GM21526 (cell line): ENCODE results near the gene ECSCR.
"Not testable (repeated sequence)": the region's sequence is repeated elsewhere in the genome, so short reads cannot be mapped to it uniquely, and the experiment has no call there.

Experiments
- ATAC-seq: cut with Tn5 transposase; IDR thresholded peaks from one replicate; pipeline ENCODE4 v1.9.1; 2021; ENCODE audit warnings: moderate library complexity; ENCODE audit not compliant: unreplicated experiment, low FRiP score

ECSCR gene

GRCh38 chr5:139414581-139415130, 47.9 kb downstream of the ECSCR start:
- no peak for ATAC-seq

GRCh38 chr5:139413963-139414362, 48.6 kb downstream of the ECSCR start:
- no peak for ATAC-seq

- no peak for ATAC-seq
Observed at GRCh38 chr5:139413153-139413552, 49.4 kb downstream of the ECSCR start.

GRCh38 chr5:139410993-139411828, 51.3 kb downstream of the ECSCR start:
- ATAC-seq, result no peak

GRCh38 chr5:139410121-139410992, 52.2 kb downstream of the ECSCR start:
- ATAC-seq, result no peak

- ATAC-seq, result not testable (repeated sequence)
Observed at GRCh38 chr5:139409116-139409515, 53.4 kb downstream of the ECSCR start.

- ATAC-seq, result no peak
Observed at GRCh38 chr5:139408191-139408590, 54.4 kb downstream of the ECSCR start.

GRCh38 chr5:139407517-139407916, 55.0 kb downstream of the ECSCR start:
- no peak for ATAC-seq

- no peak for ATAC-seq
Observed at GRCh38 chr5:139406963-139407362, 55.6 kb downstream of the ECSCR start.

GRCh38 chr5:139404484-139404840, 58.1 kb downstream of the ECSCR start:
- ATAC-seq, result no peak

- ATAC-seq, result peak; percentile 80
Observed at GRCh38 chr5:139403787-139404483, 58.6 kb downstream of the ECSCR start, which contains the start of gene SPATA24. Gene SPATA24 (minus strand): TSS chr5:139404089. CDS start chr5:139404060, 29 bp downstream.

- no peak for ATAC-seq
Observed at GRCh38 chr5:139403418-139403786, 59.1 kb downstream of the ECSCR start.

- no peak for ATAC-seq
Observed at GRCh38 chr5:139402561-139403158, 59.9 kb downstream of the ECSCR start.

- no peak for ATAC-seq
Observed at GRCh38 chr5:139401546-139401945, 61.0 kb downstream of the ECSCR start.

GRCh38 chr5:139399501-139400121, 62.9 kb downstream of the ECSCR start:
- ATAC-seq, result no peak
